ENCODE measurements around the gene GLRA3.
"Not testable (repeated sequence)": the region's sequence is repeated elsewhere in the genome, so short reads cannot be mapped to it uniquely, and the experiment has no call there.

GLRA3 gene

DNA sequence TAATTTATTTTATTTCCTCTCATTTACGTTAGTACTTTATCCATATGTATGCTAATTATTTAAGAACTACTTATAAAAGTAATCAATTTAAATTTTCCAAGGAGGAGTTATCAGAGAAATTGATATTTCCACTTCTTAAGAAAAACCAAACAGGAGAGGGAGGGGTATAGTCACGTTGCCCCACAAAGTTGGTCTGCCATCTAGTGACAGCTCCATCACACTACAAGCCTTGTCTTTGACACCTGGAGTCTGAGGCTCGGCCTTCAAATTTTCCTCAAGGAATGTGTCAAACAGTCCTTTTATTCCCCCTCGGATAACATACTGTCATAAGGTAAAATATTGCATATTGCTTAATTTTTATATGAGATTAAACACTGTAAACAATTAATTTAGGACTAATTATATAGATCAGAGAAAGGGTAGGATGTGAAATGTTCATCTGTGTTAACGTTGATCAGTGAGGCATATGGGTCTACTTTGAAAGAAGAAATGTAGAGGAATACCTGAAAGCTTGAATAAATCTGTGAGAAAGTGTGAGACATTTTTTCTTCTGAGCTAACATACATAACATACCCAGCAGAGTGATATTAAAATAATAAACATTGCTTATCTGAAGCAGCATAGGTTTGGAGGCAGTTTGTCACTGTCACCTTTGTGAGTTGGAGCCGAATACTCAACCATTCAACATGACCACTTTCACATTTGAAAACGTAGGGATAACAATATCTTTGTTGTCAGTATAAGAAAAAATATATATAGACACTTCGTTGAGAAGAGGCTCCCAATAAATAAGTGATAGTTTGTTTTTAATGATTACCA, 114.4 kb downstream of the GLRA3 start:
- H3K36me3 ChIP-seq (ENCODE audit: insufficient read depth, low read length), result no peaks in the 10 kb centered on the region
- H3K9ac ChIP-seq (ENCODE audit: low read depth, low read length), result no peak overlapping the region
- peaks cover 19% of the 10 kb centered on the region; the same call in 1 of the 2 replicates for H3K4me1 ChIP-seq (ENCODE audit: insufficient read depth, low read length)
- no peaks in the 10 kb centered on the region for H3K9me3 ChIP-seq (ENCODE audit: control insufficient read depth, insufficient read depth, low read length)

DNA sequence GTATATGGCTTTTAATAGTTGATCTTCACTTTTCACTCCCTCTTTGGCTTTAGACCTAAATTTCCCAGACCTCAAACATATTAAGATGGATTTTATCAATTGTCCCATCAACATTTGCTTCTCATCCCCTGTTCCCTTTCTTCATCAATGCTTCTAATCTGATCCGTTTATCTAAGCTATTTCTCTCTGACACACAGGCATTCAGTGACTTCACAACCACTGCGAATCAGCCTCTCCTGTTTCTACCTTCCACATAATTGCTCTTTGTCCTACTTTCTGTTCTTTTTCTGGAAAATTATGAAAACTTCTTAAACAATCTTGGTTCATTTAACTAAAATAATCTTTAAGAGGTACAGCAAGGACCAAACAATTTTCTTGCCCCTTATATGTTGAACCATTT, 115.2 kb downstream of the GLRA3 start:
- H3K36me3 ChIP-seq (ENCODE audit: insufficient read depth, low read length), result no peaks in the 10 kb centered on the region
- H3K9ac ChIP-seq (ENCODE audit: low read depth, low read length), result no peak overlapping the region
- H3K9me3 ChIP-seq (ENCODE audit: control insufficient read depth, insufficient read depth, low read length), result no peaks in the 10 kb centered on the region
- peaks cover 19% of the 10 kb centered on the region; the same call in 1 of the 2 replicates for H3K4me1 ChIP-seq (ENCODE audit: insufficient read depth, low read length)

- peaks cover 19% of the 10 kb centered on the region; the same call in 1 of the 2 replicates for H3K4me1 ChIP-seq (ENCODE audit: insufficient read depth, low read length)
- no peaks in the 10 kb centered on the region for H3K36me3 ChIP-seq (ENCODE audit: insufficient read depth, low read length)
- H3K9me3 ChIP-seq (ENCODE audit: control insufficient read depth, insufficient read depth, low read length), result no peaks in the 10 kb centered on the region
- no peak overlapping the region for H3K9ac ChIP-seq (ENCODE audit: low read depth, low read length)
These were observed 115.9 kb downstream of the GLRA3 start for GRCh38 chr4:174713181-174713580.

- no peaks in the 10 kb centered on the region for H3K36me3 ChIP-seq (ENCODE audit: insufficient read depth, low read length)
- H3K4me1 ChIP-seq (ENCODE audit: insufficient read depth, low read length), result peaks cover 12% of the 10 kb centered on the region; the same call in 1 of the 2 replicates
- no peaks in the 10 kb centered on the region for H3K9me3 ChIP-seq (ENCODE audit: control insufficient read depth, insufficient read depth, low read length)
- no peak overlapping the region for H3K9ac ChIP-seq (ENCODE audit: low read depth, low read length)
These were observed 119.5 kb downstream of the GLRA3 start for GRCh38 chr4:174709526-174709925.

DNA sequence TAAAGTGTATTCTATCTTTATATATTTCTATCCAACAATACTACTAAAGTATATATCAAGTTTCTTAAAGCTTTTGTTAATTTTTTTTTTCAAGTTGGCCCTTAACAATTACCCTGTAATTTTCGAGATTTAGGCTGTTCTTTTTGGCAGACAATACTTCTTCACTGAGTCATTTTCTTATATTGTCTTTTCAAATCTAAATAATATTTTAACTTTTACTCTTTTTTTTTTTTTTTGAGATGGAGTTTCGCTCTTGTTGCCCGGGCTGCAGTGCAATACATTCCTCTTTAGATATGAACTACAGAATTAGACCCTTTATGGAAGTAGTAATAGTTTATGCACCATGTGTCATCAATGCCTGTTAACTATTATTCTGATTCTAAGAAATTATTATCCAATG, 120.7 kb downstream of the GLRA3 start:
- Histone ChIP-seq H3K9ac (ENCODE audit: low read depth, low read length) (no peak overlapping the region), H3K4me1 (ENCODE audit: insufficient read depth, low read length) (peaks cover 4% of the 10 kb centered on the region; the same call in 1 of the 2 replicates), H3K36me3 (ENCODE audit: insufficient read depth, low read length) (no peaks in the 10 kb centered on the region), H3K9me3 (ENCODE audit: control insufficient read depth, insufficient read depth, low read length) (no peaks in the 10 kb centered on the region)

DNA sequence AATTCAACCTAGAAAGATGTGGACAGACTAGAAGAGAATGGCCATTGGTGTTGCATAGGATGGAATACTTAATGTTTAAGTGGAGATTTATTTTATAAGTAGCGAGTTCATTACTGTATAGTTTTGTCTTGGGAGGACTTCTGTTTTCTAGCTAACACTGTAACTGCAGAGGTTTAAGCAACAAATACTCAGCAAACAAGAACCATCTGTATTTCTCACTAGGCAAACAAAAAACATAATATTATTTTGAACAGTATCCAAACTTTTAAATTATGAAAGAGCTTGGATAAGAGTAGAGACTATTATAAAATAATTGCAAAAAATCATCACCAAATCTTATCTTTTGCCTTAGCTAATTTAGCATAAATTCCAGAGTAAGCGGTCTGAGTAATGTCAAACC, 121.1 kb downstream of the GLRA3 start:
- Histone ChIP-seq H3K9me3 (ENCODE audit: control insufficient read depth, insufficient read depth, low read length) (no peaks in the 10 kb centered on the region), H3K36me3 (ENCODE audit: insufficient read depth, low read length) (no peaks in the 10 kb centered on the region), H3K4me1 (ENCODE audit: insufficient read depth, low read length) (no peaks in the 10 kb centered on the region), H3K9ac (ENCODE audit: low read depth, low read length) (no peak overlapping the region)

DNA sequence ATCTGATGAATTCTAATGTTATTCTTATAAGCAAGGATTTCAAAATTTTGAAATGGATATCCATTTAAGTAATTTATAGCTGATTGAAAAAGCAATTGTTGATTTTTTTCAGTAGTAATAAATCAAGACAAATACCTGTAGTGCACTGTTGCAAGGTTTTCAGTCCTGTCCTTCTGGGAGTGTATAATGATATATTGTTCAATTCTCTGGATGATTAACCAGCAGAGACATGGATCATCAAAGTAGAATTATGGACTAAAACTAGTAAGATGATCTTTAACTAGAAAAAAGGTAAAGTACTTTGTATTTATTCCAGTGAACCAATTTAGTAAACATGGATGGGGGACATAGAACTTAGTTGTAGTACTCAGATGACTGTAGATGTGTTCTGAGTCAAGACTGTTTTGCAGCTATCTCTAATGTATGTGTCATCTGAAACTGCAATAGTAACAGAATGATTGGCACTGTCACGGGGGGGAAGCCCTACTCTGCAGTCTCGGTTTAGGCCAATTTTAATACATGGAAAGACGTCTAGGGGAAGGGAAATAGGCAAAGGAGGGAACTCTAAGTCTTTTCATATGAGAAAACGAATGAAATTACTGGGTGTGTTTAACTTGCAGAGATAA, 121.9 kb downstream of the GLRA3 start:
- Histone ChIP-seq H3K9me3 (ENCODE audit: control insufficient read depth, insufficient read depth, low read length) (no peaks in the 10 kb centered on the region), H3K36me3 (ENCODE audit: insufficient read depth, low read length) (no peaks in the 10 kb centered on the region), H3K9ac (ENCODE audit: low read depth, low read length) (no peak overlapping the region), H3K4me1 (ENCODE audit: insufficient read depth, low read length) (no peaks in the 10 kb centered on the region)

DNA sequence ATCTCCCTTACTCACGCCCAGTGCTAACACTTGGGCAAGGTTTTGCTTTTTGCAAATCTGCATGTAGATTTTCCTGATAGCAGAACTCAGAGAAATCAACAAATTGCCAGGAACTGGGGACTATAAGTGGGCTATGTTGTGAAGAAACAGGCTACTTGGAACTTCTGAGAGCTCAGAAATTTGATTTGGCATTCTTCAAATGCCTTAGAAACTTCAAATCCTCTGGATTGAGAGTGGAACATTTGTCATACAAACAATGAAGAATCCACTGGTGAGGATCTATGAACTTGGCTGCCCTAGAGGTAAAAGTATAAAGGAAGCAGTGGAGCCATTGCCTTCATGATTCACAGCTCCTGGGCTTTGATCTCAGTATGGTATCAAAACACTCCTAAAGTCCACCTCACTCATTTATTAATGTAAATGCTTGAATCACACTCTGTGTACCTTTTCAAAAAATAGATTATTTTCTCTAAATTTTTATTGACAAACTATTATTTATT, 126.0 kb downstream of the GLRA3 start:
- H3K9ac ChIP-seq (ENCODE audit: low read depth, low read length), result no peak overlapping the region
- H3K36me3 ChIP-seq (ENCODE audit: insufficient read depth, low read length), result no peaks in the 10 kb centered on the region
- no peaks in the 10 kb centered on the region for H3K9me3 ChIP-seq (ENCODE audit: control insufficient read depth, insufficient read depth, low read length)
- no peaks in the 10 kb centered on the region for H3K4me1 ChIP-seq (ENCODE audit: insufficient read depth, low read length)

GRCh38 chr4:174699654-174700053, 129.4 kb downstream of the GLRA3 start:
- Histone ChIP-seq H3K4me1 (ENCODE audit: insufficient read depth, low read length) (no peaks in the 10 kb centered on the region), H3K9me3 (ENCODE audit: control insufficient read depth, insufficient read depth, low read length) (no peaks in the 10 kb centered on the region), H3K9ac (ENCODE audit: low read depth, low read length) (no peak overlapping the region), H3K36me3 (ENCODE audit: insufficient read depth, low read length) (no peaks in the 10 kb centered on the region)

DNA sequence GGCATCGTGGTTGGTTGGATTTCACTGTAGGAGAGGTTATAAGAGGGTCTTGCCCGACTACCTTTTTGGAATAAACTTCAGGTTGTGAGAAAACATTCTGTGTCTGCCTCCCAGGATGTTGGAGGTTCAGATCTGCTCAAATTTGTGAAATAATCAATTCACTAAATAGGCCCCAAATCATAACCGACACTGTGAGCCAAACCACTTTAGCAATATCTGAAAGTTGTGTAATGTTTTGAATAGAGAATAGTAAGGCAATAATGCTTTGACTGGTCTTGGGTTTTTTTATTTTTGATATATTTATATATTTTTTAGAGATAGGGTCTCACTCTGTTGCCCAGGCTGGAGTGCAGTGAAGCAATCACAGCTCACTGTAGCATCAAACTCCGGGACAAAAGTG, 131.2 kb downstream of the GLRA3 start:
- Histone ChIP-seq H3K36me3 (ENCODE audit: insufficient read depth, low read length) (no peaks in the 10 kb centered on the region), H3K4me1 (ENCODE audit: insufficient read depth, low read length) (no peaks in the 10 kb centered on the region), H3K9me3 (ENCODE audit: control insufficient read depth, insufficient read depth, low read length) (no peaks in the 10 kb centered on the region), H3K9ac (ENCODE audit: low read depth, low read length) (no peak overlapping the region)

- no peak overlapping the region for H3K9ac ChIP-seq (ENCODE audit: low read depth, low read length)
- H3K36me3 ChIP-seq (ENCODE audit: insufficient read depth, low read length), result no peaks in the 10 kb centered on the region
- no peaks in the 10 kb centered on the region for H3K4me1 ChIP-seq (ENCODE audit: insufficient read depth, low read length)
- no peaks in the 10 kb centered on the region for H3K9me3 ChIP-seq (ENCODE audit: control insufficient read depth, insufficient read depth, low read length)
These were observed 131.8 kb downstream of the GLRA3 start for GRCh38 chr4:174697202-174697601.

DNA sequence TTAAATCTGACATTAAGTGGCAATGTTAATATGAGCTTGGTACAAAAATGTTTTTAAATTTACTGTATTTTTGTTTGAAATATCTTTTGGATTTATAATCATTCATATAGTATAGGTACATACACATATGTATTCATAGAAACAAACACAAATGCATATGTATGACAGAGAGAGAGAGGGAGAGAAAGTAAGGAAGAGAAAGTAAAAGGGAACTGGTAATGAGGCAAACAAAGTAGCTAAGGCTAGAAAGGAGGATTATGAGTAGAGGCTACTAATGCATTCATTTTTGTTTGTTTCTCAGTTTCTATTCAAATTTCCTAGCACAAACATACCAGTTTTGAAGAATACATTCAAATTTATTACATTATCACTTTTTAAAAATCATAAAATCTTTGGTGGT, 132.4 kb downstream of the GLRA3 start:
- no peak overlapping the region for H3K9ac ChIP-seq (ENCODE audit: low read depth, low read length)
- no peaks in the 10 kb centered on the region for H3K9me3 ChIP-seq (ENCODE audit: control insufficient read depth, insufficient read depth, low read length)
- no peaks in the 10 kb centered on the region for H3K36me3 ChIP-seq (ENCODE audit: insufficient read depth, low read length)
- no peaks in the 10 kb centered on the region for H3K4me1 ChIP-seq (ENCODE audit: insufficient read depth, low read length)

DNA sequence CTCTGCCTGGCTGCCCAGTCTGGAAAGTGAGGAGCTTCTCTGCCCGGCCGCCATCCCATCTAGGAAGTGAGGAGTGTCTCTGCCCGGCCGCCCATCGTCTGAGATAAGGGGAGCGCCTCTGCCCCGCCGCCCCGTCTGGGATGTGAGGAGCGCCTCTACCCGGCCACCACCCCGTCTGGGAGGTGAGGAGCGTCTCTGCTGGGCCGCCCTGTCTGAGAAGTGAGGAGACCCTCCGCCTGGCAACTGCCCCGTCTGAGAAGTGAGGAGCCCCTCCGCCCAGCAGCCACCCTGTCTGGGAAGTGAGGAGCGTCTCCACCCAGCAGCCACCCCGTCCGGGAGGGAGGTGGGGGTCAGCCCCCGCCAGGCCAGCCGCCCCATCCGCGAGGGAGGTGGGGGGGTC, 137.2 kb downstream of the GLRA3 start:
- H3K9me3 ChIP-seq (ENCODE audit: control insufficient read depth, insufficient read depth, low read length); H3K4me1 ChIP-seq (ENCODE audit: insufficient read depth, low read length); H3K36me3 ChIP-seq (ENCODE audit: insufficient read depth, low read length); H3K9ac ChIP-seq (ENCODE audit: low read depth, low read length): not testable (repeated sequence)

- Histone ChIP-seq H3K9me3 (ENCODE audit: control insufficient read depth, insufficient read depth, low read length) (peaks cover 8% of the 10 kb centered on the region; the same call in 1 of the 2 replicates), H3K4me1 (ENCODE audit: insufficient read depth, low read length) (no peaks in the 10 kb centered on the region), H3K9ac (ENCODE audit: low read depth, low read length) (no peak overlapping the region), H3K36me3 (ENCODE audit: insufficient read depth, low read length) (no peaks in the 10 kb centered on the region)
These were observed 138.4 kb downstream of the GLRA3 start for GRCh38 chr4:174690665-174691064.

GRCh38 chr4:174689618-174690017, 139.4 kb downstream of the GLRA3 start:
- Histone ChIP-seq H3K9ac (ENCODE audit: low read depth, low read length) (no peak overlapping the region), H3K36me3 (ENCODE audit: insufficient read depth, low read length) (no peaks in the 10 kb centered on the region), H3K9me3 (ENCODE audit: control insufficient read depth, insufficient read depth, low read length) (peaks cover 8% of the 10 kb centered on the region; the same call in 1 of the 2 replicates), H3K4me1 (ENCODE audit: insufficient read depth, low read length) (no peaks in the 10 kb centered on the region)

Measured in ES-I3 (cell line).